Measurements from ENCODE around the gene TTLL9. TPM values are rescaled to one million over a fixed set of nuclear protein-coding genes. Genes with fewer than 3 reads are reported as not detected.

Gene TTLL9
- total RNA-seq, 6 donors from 2014 or later, result 0.31 to 20.7 (median 4.4) TPM

DNA sequence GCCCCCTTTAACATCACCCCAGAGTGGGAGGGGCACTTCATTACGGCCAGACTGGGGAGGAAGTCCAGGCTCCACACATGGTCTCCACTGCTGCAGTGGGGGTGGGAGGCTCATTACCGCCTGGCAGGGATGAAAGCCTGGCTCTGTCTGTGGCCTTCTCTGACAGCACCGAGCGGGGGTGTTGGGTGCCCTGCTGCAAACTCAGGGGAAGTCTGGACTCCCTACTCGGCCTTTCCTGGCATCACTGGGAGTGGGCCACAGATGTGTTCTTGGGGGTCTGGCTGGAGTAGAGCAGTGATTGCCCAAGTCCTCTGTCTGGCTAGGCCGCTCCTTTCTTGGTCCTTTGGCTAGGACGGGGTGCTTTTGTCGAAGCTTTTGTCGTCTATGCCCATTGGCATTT is 27.1 kb downstream of the TTLL9 start:
- ATAC-seq (ENCODE audit: low FRiP score in 2 of 2) (no peak), DNase-seq (no peak)
- Histone ChIP-seq H3K4me1 (peaks cover 0 to 5% (median 1%) of the 10 kb centered on the region in 4 donors), H3K4me3 (no peak overlapping the region), H3K36me3 (no peaks in the 10 kb centered on the region), H3K27me3 (no peaks in the 10 kb centered on the region), H3K9me3 (no peaks in the 10 kb centered on the region), H3K27ac (no peak overlapping the region)
- TF ChIP-seq, protein P1, sequence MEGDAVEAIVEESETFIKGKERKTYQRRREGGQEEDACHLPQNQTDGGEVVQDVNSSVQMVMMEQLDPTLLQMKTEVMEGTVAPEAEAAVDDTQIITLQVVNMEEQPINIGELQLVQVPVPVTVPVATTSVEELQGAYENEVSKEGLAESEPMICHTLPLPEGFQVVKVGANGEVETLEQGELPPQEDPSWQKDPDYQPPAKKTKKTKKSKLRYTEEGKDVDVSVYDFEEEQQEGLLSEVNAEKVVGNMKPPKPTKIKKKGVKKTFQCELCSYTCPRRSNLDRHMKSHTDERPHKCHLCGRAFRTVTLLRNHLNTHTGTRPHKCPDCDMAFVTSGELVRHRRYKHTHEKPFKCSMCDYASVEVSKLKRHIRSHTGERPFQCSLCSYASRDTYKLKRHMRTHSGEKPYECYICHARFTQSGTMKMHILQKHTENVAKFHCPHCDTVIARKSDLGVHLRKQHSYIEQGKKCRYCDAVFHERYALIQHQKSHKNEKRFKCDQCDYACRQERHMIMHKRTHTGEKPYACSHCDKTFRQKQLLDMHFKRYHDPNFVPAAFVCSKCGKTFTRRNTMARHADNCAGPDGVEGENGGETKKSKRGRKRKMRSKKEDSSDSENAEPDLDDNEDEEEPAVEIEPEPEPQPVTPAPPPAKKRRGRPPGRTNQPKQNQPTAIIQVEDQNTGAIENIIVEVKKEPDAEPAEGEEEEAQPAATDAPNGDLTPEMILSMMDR (IDR thresholded peaks at IDR 0.05), result no peak
- TF ChIP-seq POLR2A (IDR thresholded peaks at IDR 0.05) (no peak), POLR2AphosphoS5 (IDR thresholded peaks at IDR 0.05) (no peak), EP300 (IDR thresholded peaks at IDR 0.05) (no peak)
- 81 to 87% methylated on average over 8 to 9 of the region's 9 CpGs for WGBS, 2 donors

DNA sequence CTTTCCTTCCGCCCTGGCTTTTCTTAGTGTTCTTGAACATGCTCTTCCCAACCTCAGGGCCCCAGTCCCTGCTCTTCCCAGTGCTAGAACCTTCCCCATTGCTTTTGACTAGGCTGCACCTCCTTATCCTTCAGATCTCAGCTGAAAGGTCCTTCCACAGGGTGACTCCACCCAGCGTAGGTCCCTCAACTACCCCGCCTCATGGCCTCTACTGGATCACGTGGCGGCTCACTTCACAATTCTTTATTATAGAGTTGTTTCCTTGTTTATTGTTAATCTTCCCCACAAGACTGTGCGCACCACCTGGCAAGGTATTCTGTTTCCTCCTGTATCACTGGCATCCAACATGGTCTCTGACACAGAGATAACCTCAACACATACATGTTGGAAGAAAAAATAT is 31.2 kb downstream of the TTLL9 start:
- Histone ChIP-seq H3K27ac (no peak overlapping the region), H3K36me3 (no peaks in the 10 kb centered on the region), H3K4me3 (no peak overlapping the region), H3K9me3 (no peaks in the 10 kb centered on the region), H3K4me1 (no peaks in the 10 kb centered on the region), H3K27me3 (no peaks in the 10 kb centered on the region)
- 83 to 86% methylated on average over 6 of the region's 6 CpGs for WGBS, 2 donors
- ATAC-seq (ENCODE audit: low FRiP score in 2 of 2), result no peak
- DNase-seq, result no peak
- TF ChIP-seq POLR2A (IDR thresholded peaks at IDR 0.05), result no peak
- no peak for TF ChIP-seq EP300 (IDR thresholded peaks at IDR 0.05)
- no peak for TF ChIP-seq POLR2AphosphoS5 (IDR thresholded peaks at IDR 0.05)
- TF ChIP-seq, protein P1 (IDR thresholded peaks at IDR 0.05), result no peak

DNA sequence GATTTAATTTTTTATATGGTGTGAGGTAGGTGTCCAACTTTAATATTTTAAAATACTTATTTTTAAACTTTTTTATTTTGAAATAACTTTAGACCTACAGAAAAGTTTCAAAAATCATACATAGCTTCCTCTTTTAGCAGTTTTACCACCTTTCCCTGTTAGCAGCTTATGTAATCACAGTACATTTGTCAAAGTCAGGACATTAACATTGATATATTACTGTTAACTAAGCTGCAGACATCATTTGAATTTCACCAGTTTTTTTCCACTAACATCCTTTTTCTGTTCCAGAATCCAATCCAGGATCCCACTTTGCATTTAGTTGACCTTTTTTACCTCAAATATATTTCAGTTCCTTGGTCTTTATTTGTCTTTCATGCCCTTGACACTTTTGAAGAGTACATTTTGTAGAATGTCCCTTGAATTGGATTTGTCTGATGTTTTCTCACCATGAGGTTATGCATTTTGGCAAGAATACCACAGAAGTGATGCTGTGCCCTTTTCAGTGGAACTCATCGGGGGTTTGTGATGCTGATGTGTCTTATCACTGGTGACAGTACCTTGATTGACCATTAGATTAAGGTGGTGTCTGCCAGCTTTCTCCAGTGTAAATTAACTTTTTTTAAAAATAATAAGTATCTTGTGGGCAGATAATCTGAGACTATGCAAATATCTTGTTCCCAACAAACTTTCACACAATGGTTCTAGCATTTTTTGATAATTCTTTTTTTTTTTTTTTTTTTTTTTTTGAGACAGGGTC is 33.4 kb downstream of the TTLL9 start:
- 35 to 65% methylated on average over 1 of the region's 1 CpG for WGBS, 2 donors

DNA sequence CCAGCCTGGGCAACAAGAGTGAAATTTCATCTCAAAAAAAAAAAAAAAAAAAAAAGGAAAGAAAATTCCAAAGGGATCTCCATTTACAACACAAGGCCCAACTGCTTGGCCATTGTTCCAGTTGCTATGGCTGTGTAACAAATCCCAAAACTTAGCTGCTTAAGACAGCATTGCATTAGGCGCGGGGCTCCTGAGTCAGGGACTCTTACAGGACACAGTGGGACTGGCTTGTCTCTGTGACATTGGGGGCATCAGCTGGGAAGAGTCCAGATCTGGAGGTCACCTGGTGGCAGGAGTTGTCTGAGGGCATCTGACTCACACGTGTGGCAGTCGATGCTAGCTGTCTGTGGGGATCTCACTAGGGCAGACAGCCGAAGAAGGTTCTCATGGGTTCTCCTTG is 35.6 kb downstream of the TTLL9 start:
- Histone ChIP-seq H3K36me3 (no peaks in the 10 kb centered on the region), H3K27me3 (no peaks in the 10 kb centered on the region), H3K27ac (no peak overlapping the region), H3K4me3 (no peak overlapping the region), H3K9me3 (no peaks in the 10 kb centered on the region), H3K4me1 (no peaks in the 10 kb centered on the region)
- ATAC-seq (ENCODE audit: low FRiP score in 2 of 2), result no peak
- 68 to 74% methylated on average over 5 of the region's 5 CpGs for WGBS, 2 donors
- TF ChIP-seq POLR2A (IDR thresholded peaks at IDR 0.05), result no peak
- no peak for DNase-seq

More for the DNA sequence above, 33.4 kb downstream of the TTLL9 start:
- no peak for ATAC-seq (ENCODE audit: low FRiP score in 2 of 2)
- no peaks in the 10 kb centered on the region for H3K4me1 ChIP-seq
- no peak overlapping the region for H3K4me3 ChIP-seq
- H3K27me3 ChIP-seq, result no peaks in the 10 kb centered on the region
- H3K27ac ChIP-seq, result no peak overlapping the region
- H3K9me3 ChIP-seq, result no peaks in the 10 kb centered on the region
- TF ChIP-seq POLR2AphosphoS5 (IDR thresholded peaks at IDR 0.05) (no peak), EP300 (IDR thresholded peaks at IDR 0.05) (no peak), POLR2A (IDR thresholded peaks at IDR 0.05) (no peak)
- TF ChIP-seq, protein P1 (IDR thresholded peaks at IDR 0.05), result no peak
- DNase-seq, result no peak
- H3K36me3 ChIP-seq, result no peaks in the 10 kb centered on the region

DNA sequence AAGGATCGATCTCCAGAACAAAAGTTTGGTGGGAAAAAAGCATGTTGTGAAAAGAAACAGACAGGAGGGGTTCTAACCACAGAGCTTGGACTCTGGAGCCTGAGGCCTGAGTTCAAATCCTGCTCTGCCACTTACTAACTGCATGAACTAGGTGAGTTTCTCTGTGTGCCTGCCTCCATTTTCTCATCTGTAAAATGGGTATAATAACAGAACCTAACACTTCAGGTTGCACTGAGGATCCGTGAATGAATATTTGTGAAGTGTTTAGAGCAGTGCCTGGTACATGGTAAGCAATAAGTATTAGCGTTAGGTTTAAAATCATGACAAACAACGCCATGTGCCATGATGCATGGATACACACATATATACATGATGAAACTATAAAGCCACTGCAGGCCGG is 36.6 kb downstream of the TTLL9 start:
- Histone ChIP-seq H3K27ac (no peak overlapping the region), H3K36me3 (no peaks in the 10 kb centered on the region), H3K4me1 (no peaks in the 10 kb centered on the region), H3K27me3 (no peaks in the 10 kb centered on the region), H3K9me3 (no peaks in the 10 kb centered on the region), H3K4me3 (no peak overlapping the region)
- 92 to 94% methylated on average over 5 of the region's 5 CpGs for WGBS, 2 donors
- DNase-seq (no peak), ATAC-seq (ENCODE audit: low FRiP score in 2 of 2) (no peak)
- TF ChIP-seq, protein P1 (IDR thresholded peaks at IDR 0.05), result no peak

Data from upper lobe of left lung (tissue), 6 donors.